Fibroblast of lung (primary cell): ENCODE results near the gene COTL1. TPM values are rescaled to one million over a fixed set of nuclear protein-coding genes. Genes with fewer than 3 reads are reported as not detected.

Source experiments
- DNase-seq, 2 donors: peaks; one replicate each; pipeline versions ENCODE4 v3.0.0 to v3.0.0-alpha.2; 2010; ENCODE audit warnings: low read depth in 2 of 2
- H2AFZ ChIP-seq: 2 replicates; pipeline ENCODE4 v1.5.1; 2012; ENCODE audit warnings: low read length, control low read depth, inconsistent platforms
- H3K27ac ChIP-seq: 2 replicates; pipeline ENCODE4 v1.5.1; 2011; ENCODE audit warnings: low read length, control low read depth; ENCODE audit not compliant: insufficient read depth
- H3K27me3 ChIP-seq: 2 replicates; pipeline ENCODE4 v1.5.1; 2011; ENCODE audit warnings: mild to moderate bottlenecking, low read length; ENCODE audit not compliant: control insufficient read depth, insufficient read depth
- H3K36me3 ChIP-seq: 2 replicates; pipeline ENCODE4 v1.5.1; 2011; ENCODE audit warnings: low read length; ENCODE audit not compliant: control insufficient read depth, insufficient read depth
- H3K4me1 ChIP-seq: 2 replicates; pipeline ENCODE4 v1.5.1; 2011; ENCODE audit warnings: low read length; ENCODE audit not compliant: control insufficient read depth, insufficient read depth; ENCODE audit errors: extremely low read depth
- H3K4me2 ChIP-seq: 2 replicates; pipeline ENCODE4 v1.5.1; 2011; ENCODE audit warnings: low read length, control low read depth; ENCODE audit not compliant: insufficient read depth; ENCODE audit errors: extremely low read depth
- H3K4me3 ChIP-seq, 4 experiments: fragments of 200-600 bp in 1 of 4; sonication (generic) in 1 of 4; replicated peaks in 1 of 4; 2 replicates each; pipeline ENCODE4 v1.5.1; 2011 to 2016; ENCODE audit warnings: low read length in 4 of 4, low read depth in 3 of 4, mild to moderate bottlenecking in 3 of 4, control low read depth in 2 of 4, inconsistent platforms in 1 of 4, mixed read lengths in 1 of 4; ENCODE audit not compliant: insufficient read depth in 1 of 4; ENCODE audit errors: control extremely low read depth in 1 of 4
- H3K79me2 ChIP-seq: 2 replicates; pipeline ENCODE4 v1.5.1; 2012; ENCODE audit warnings: mild to moderate bottlenecking, low read length, inconsistent platforms; ENCODE audit not compliant: control insufficient read depth, insufficient read depth
- H3K9ac ChIP-seq: 2 replicates; pipeline ENCODE4 v1.5.1; 2011; ENCODE audit warnings: mild to moderate bottlenecking, low read length, control low read depth; ENCODE audit not compliant: insufficient read depth
- H3K9me3 ChIP-seq: 2 replicates; pipeline ENCODE4 v1.5.1; 2012; ENCODE audit warnings: low read depth, low read length; ENCODE audit not compliant: control insufficient read depth, insufficient read depth
- H4K20me1 ChIP-seq: 2 replicates; pipeline ENCODE4 v1.5.1; 2011; ENCODE audit warnings: low read length; ENCODE audit not compliant: control insufficient read depth, insufficient read depth; ENCODE audit errors: extremely low read depth
- CTCF ChIP-seq, 2 donors: IDR thresholded peaks in 1 of 2; conservative IDR thresholded peaks in 1 of 2; 1 replicate in 1 of 2; 2 replicates in 1 of 2; pipeline ENCODE4 v1.5.1; 2011 to 2012; ENCODE audit warnings: low read length in 2 of 2, control low read depth in 1 of 2, inconsistent platforms in 1 of 2, low read depth in 1 of 2, mild to moderate bottlenecking in 1 of 2
- EZH2 ChIP-seq: IDR thresholded peaks from 2 replicates; pipeline ENCODE4 v1.5.1; 2012; ENCODE audit warnings: low read length, control low read depth, mild to moderate bottlenecking; ENCODE audit errors: missing control alignments
- polyA plus RNA-seq, 2 donors: library from polyadenylated mRNA; depleted of rRNA in 1 of 2; stranded (reverse) in 1 of 2; unstranded in 1 of 2; fragments of >200 nt; gene quantifications; 2 replicates each; pipeline ENCODE4 v1.2.1, GENCODE V29; 2011 to 2012; ENCODE audit warnings: missing spikeins in 1 of 2
- total RNA-seq: library from RNA; depleted of rRNA; stranded (reverse); fragments of >200 nt; gene quantifications from 2 replicates; pipeline ENCODE4 v1.2.1, GENCODE V29; 2014

Gene COTL1
- total and polyA plus RNA-seq, 2 donors (not counting 1 experiment from before 2014, with no cell fraction given), result 103 to 192 TPM

- H3K4me2 ChIP-seq, result no peak overlapping the region
- no peak for DNase-seq
- H3K9me3 ChIP-seq, result no peaks in the 10 kb centered on the region
- H4K20me1 ChIP-seq, result no peaks in the 10 kb centered on the region
- H3K4me3 ChIP-seq, result no peak overlapping the region
- no peak overlapping the region for H2AFZ ChIP-seq
- H3K9ac ChIP-seq, result no peak overlapping the region
- H3K36me3 ChIP-seq, result peaks cover 6% of the 10 kb centered on the region
- peaks cover 5% of the 10 kb centered on the region for H3K4me1 ChIP-seq
- H3K27ac ChIP-seq, result no peak overlapping the region
- no peaks in the 10 kb centered on the region for H3K27me3 ChIP-seq
- H3K79me2 ChIP-seq, result peaks cover 75% of the 10 kb centered on the region
- no peak for TF ChIP-seq CTCF (conservative IDR thresholded peaks at IDR 0.05 in 1 of 2, IDR thresholded peaks at IDR 0.05 in 1 of 2; ENCODE audit: low read depth in 1 of 2, low read length in 2 of 2)
- TF ChIP-seq EZH2, result no peak
These were observed 25.2 kb downstream of the COTL1 start for GRCh38 chr16:84592718-84593117.

GRCh38 chr16:84589975-84590719, 27.7 kb downstream of the COTL1 start:
- TF ChIP-seq CTCF (conservative IDR thresholded peaks at IDR 0.05 in 1 of 2, IDR thresholded peaks at IDR 0.05 in 1 of 2; ENCODE audit: low read depth in 1 of 2, low read length in 2 of 2) (no peak), EZH2 (no peak)
- H3K4me3 ChIP-seq, result no peak overlapping the region
- no peaks in the 10 kb centered on the region for H4K20me1 ChIP-seq
- no peak for DNase-seq
- no peak overlapping the region for H3K27ac ChIP-seq
- no peak overlapping the region for H3K9ac ChIP-seq
- H3K36me3 ChIP-seq, result peaks cover 6% of the 10 kb centered on the region
- no peaks in the 10 kb centered on the region for H3K4me1 ChIP-seq
- H3K9me3 ChIP-seq, result no peaks in the 10 kb centered on the region
- no peak overlapping the region for H3K4me2 ChIP-seq
- H3K79me2 ChIP-seq, result peaks cover 69% of the 10 kb centered on the region
- H2AFZ ChIP-seq, result no peak overlapping the region
- H3K27me3 ChIP-seq, result no peaks in the 10 kb centered on the region

- no peak overlapping the region for H3K4me3 ChIP-seq
- H3K4me2 ChIP-seq, result no peak overlapping the region
- no peaks in the 10 kb centered on the region for H3K9me3 ChIP-seq
- H3K4me1 ChIP-seq, result no peaks in the 10 kb centered on the region
- DNase-seq, result no peak
- no peak overlapping the region for H3K27ac ChIP-seq
- H2AFZ ChIP-seq, result no peak overlapping the region
- no peak for TF ChIP-seq CTCF (conservative IDR thresholded peaks at IDR 0.05 in 1 of 2, IDR thresholded peaks at IDR 0.05 in 1 of 2; ENCODE audit: low read depth in 1 of 2, low read length in 2 of 2)
- no peak for TF ChIP-seq EZH2
- H4K20me1 ChIP-seq, result no peaks in the 10 kb centered on the region
- H3K36me3 ChIP-seq, result peaks cover 6% of the 10 kb centered on the region
- no peaks in the 10 kb centered on the region for H3K27me3 ChIP-seq
- H3K9ac ChIP-seq, result no peak overlapping the region
- peaks cover 66% of the 10 kb centered on the region for H3K79me2 ChIP-seq
These were observed 28.9 kb downstream of the COTL1 start for GRCh38 chr16:84588991-84589390.
